HepG2 (cell line): ENCODE results near the gene DYNC2H1. TPM values are rescaled to one million over a fixed set of nuclear protein-coding genes. Genes with fewer than 3 reads are reported as not detected.

Source experiments
- ATAC-seq: fragments of 200-7000 bp; cut with Tn5 transposase; 3 replicates; pipeline ENCODE4 v1.9.1; 2020; ENCODE audit warnings: mild to moderate bottlenecking, moderate library complexity
- BruUV-seq: library from RNA; stranded (reverse); fragments of 400-500 nt; replicated peaks from 2 replicates; lab custom pipeline; 2021; lab: Mats Ljungman, UMichigan
- CTCF ChIA-PET: fragments of 300-600 bp; formaldehyde crosslinking; extraction: SDS; loops from one replicate; lab custom pipeline; 2021; ENCODE audit warnings: low total read pairs, inconsistent platforms, low intra/inter-chr PET ratio; lab: Yijun Ruan, JAX
- POLR2A ChIA-PET: fragments of 350-600 bp; sonication (Branson Sonifier 250); formaldehyde crosslinking; loops from one replicate; lab custom pipeline; 2020; ENCODE audit warnings: antibody characterized with exemption, inconsistent platforms; lab: Yijun Ruan, JAX
- DNase-seq: peaks from one replicate; pipeline ENCODE4 v3.0.0-alpha.2; 2015; ENCODE audit warnings: low spot score
- FAIRE-seq: peaks from 3 replicates; lab custom pipeline; 2011; peaks lifted over from hg19 to GRCh38; lab: Jason Lieb, UNC
- H2AFZ ChIP-seq: one replicate; pipeline ENCODE4 v1.6.1; 2011; ENCODE audit warnings: low read length, inconsistent platforms
- H3K27ac ChIP-seq: fragments of 300-600 bp; 3 replicates; pipeline ENCODE4 v1.8.0; 2011; ENCODE audit warnings: mixed run types, mild to moderate bottlenecking, mixed read lengths, low read length, inconsistent platforms; ENCODE audit not compliant: insufficient read depth; ENCODE audit errors: extremely low read length
- H3K27me3 ChIP-seq, 2 experiments: fragments of 200-600 bp in 1 of 2; 2 replicates in 1 of 2; 3 replicates in 1 of 2; pipeline versions ENCODE4 v1.6.0 to v1.8.0; 2011; ENCODE audit warnings: low read length in 2 of 2, mild to moderate bottlenecking in 2 of 2, moderate library complexity in 2 of 2, inconsistent platforms in 1 of 2; ENCODE audit not compliant: insufficient read depth in 2 of 2, control insufficient read depth in 1 of 2
- H3K36me3 ChIP-seq, 2 experiments: fragments of 200-600 bp in 1 of 2; replicated peaks in 1 of 2; 2 replicates in 1 of 2; 3 replicates in 1 of 2; pipeline versions ENCODE4 v1.5.1 to v1.8.0; 2011; ENCODE audit warnings: low read length in 2 of 2, inconsistent platforms in 1 of 2; ENCODE audit not compliant: insufficient read depth in 2 of 2, control insufficient read depth in 1 of 2
- H3K4me1 ChIP-seq: 2 replicates; pipeline ENCODE4 v1.5.1; 2012; ENCODE audit warnings: low read length, inconsistent platforms; ENCODE audit not compliant: insufficient read depth
- H3K4me2 ChIP-seq: 2 replicates; pipeline ENCODE4 v1.6.0; 2011; ENCODE audit warnings: low read depth, low read length, inconsistent platforms
- H3K4me3 ChIP-seq, 3 experiments: fragments of 200-600 bp in 1 of 3; sonication (generic), shearing (Covaris generic) in 1 of 3; replicated peaks in 1 of 3; 2 replicates each; pipeline ENCODE4 v1.5.1; 2011 to 2016; ENCODE audit warnings: low read length in 3 of 3, inconsistent platforms in 2 of 3, low read depth in 2 of 3, mild to moderate bottlenecking in 2 of 3, control low read depth in 1 of 3, mixed read lengths in 1 of 3; ENCODE audit not compliant: insufficient read depth in 1 of 3
- H3K79me2 ChIP-seq: one replicate; pipeline ENCODE4 v1.6.1; 2011; ENCODE audit warnings: low read length, inconsistent platforms; ENCODE audit not compliant: insufficient read depth
- H3K9ac ChIP-seq: 2 replicates; pipeline ENCODE4 v1.6.0; 2011; ENCODE audit warnings: mild to moderate bottlenecking, low read depth, low read length, inconsistent platforms; ENCODE audit not compliant: insufficient read depth
- H3K9me3 ChIP-seq: 2 replicates; pipeline ENCODE4 v1.5.1; 2012; ENCODE audit warnings: mild to moderate bottlenecking, low read length
- H4K20me1 ChIP-seq: 2 replicates; pipeline ENCODE4 v1.6.0; 2011; ENCODE audit warnings: inconsistent platforms, mild to moderate bottlenecking, low read length, moderate library complexity; ENCODE audit not compliant: insufficient read depth
- ARNT ChIP-seq: fragments of 450-650 bp; IDR thresholded peaks from 2 replicates; pipeline ENCODE4 v1.6.1; 2017
- ATF7 ChIP-seq, 2 experiments: fragments of 450-650 bp in 1 of 2; sonication (generic) in 1 of 2; formaldehyde crosslinking in 1 of 2; IDR thresholded peaks; 2 replicates each; pipeline versions ENCODE4 v1.4.0 to v1.6.1; 2016 to 2020; ENCODE audit warnings: antibody characterized with exemption in 1 of 2, mild to moderate bottlenecking in 1 of 2, missing genetic modification reagents in 1 of 2
- FOXM1 ChIP-seq: sonication (generic); formaldehyde crosslinking; IDR thresholded peaks from 2 replicates; pipeline ENCODE4 v1.5.0; 2020; ENCODE audit warnings: missing genetic modification reagents
- GFI1 ChIP-seq: sonication (generic); formaldehyde crosslinking; IDR thresholded peaks from 2 replicates; pipeline ENCODE4 v1.5.0; 2020; ENCODE audit warnings: missing genetic modification reagents, mild to moderate bottlenecking, borderline replicate concordance
- HNRNPH1 ChIP-seq: fragments of 200-400 bp; formaldehyde crosslinking; optimal IDR thresholded peaks from 2 replicates; pipeline ENCODE3; 2017; ENCODE audit warnings: mild to moderate bottlenecking, low read depth, low read length
- KDM3A ChIP-seq: IDR thresholded peaks from 2 replicates; pipeline ENCODE4 v1.6.1; 2018; ENCODE audit warnings: low read depth, missing compliant biosample characterization
- NCOA1 ChIP-seq: sonication (generic); formaldehyde crosslinking; IDR thresholded peaks from 2 replicates; pipeline ENCODE4 v1.9.0; 2021; ENCODE audit warnings: missing genetic modification reagents
- NFE2L1 ChIP-seq: sonication (generic); formaldehyde crosslinking; IDR thresholded peaks from 2 replicates; pipeline ENCODE4 v1.4.0; 2020; ENCODE audit warnings: missing genetic modification reagents, mild to moderate bottlenecking, borderline replicate concordance
- NFYC ChIP-seq: IDR thresholded peaks from 2 replicates; pipeline ENCODE4 v1.6.1; 2016; ENCODE audit warnings: missing genetic modification reagents, missing compliant biosample characterization
- ONECUT2 ChIP-seq: sonication (generic); formaldehyde crosslinking; IDR thresholded peaks from 2 replicates; pipeline ENCODE4 v1.4.0; 2020; ENCODE audit warnings: missing genetic modification reagents
- POGZ ChIP-seq: sonication (generic); formaldehyde crosslinking; IDR thresholded peaks from 2 replicates; pipeline ENCODE4 v1.4.0; 2020; ENCODE audit warnings: mild to moderate bottlenecking, missing genetic modification reagents
- REST ChIP-seq, 2 experiments: IDR thresholded peaks; 2 replicates each; pipeline ENCODE4 v1.6.1; 2011 to 2012; ENCODE audit warnings: low read length in 2 of 2, borderline replicate concordance in 1 of 2, low read depth in 1 of 2, mild to moderate bottlenecking in 1 of 2, moderate library complexity in 1 of 2
- TGIF2 ChIP-seq: IDR thresholded peaks from 2 replicates; pipeline ENCODE4 v1.6.1; 2016; ENCODE audit warnings: control low read depth, missing compliant biosample characterization
- ZNF629 ChIP-seq: sonication (generic); formaldehyde crosslinking; conservative IDR thresholded peaks from 2 replicates; pipeline ENCODE4 v1.5.0; 2020; ENCODE audit warnings: missing genetic modification reagents
- whole genome bisulfite sequencing: methylation state at CpG from one replicate; pipeline ENCODE4 v1.1.6; 2017; ENCODE audit warnings: low lambda C conversion rate; 5-methylcytosine and 5-hydroxymethylcytosine counted together
- in situ Hi-C: cut with HindIII; loops from 2 replicates; pipeline ENCODE4 v1.10.0; 2017; ENCODE audit warnings: low pct_unique_long_range_greater_than_20kb; ENCODE audit not compliant: extremely low pct_ligation_motif_present
- intact Hi-C: fragments of 100-400 bp; cut with micrococcal nuclease; formaldehyde crosslinking; loops from one replicate; pipeline ENCODE4 v1.10.0; 2022; ENCODE audit not compliant: unreplicated experiment
- polyA plus RNA-seq, 8 experiments: library from polyadenylated mRNA; depleted of rRNA in 3 of 8; stranded (reverse) in 7 of 8; unstranded in 1 of 8; fragments of >200 nt; fragmentation: Illumina TruSeq in 4 of 8; extraction: Trizol in 4 of 8; gene quantifications; 2 replicates each; pipeline versions ENCODE4 v1.2.1 to v1.2.3, GENCODE V29; 2011 to 2016; ENCODE audit warnings: low read depth in 4 of 8, missing spikeins in 1 of 8, mixed read lengths in 1 of 8; ENCODE audit not compliant: insufficient read depth in 1 of 8
- total RNA-seq, 5 experiments: library from RNA; depleted of rRNA; stranded (reverse); fragments of >200 nt; fragmentation: Illumina TruSeq; extraction: Trizol; gene quantifications; 2 replicates each; pipeline ENCODE4 v1.2.3, GENCODE V29; 2016; ENCODE audit warnings: low read depth in 1 of 5

Gene DYNC2H1
- total and polyA plus RNA-seq, 2 of the 13 experiments (the other 11 are each of a cell fraction or from before 2014, with no cell fraction given): 0.49 to 0.66 TPM

GRCh38 chr11:103488579-103488978 lies 379.4 kb downstream of the DYNC2H1 start:
- Histone ChIP-seq H4K20me1 (no peaks in the 10 kb centered on the region), H3K4me2 (no peak overlapping the region), H3K27ac (no peak overlapping the region), H3K4me1 (no peaks in the 10 kb centered on the region), H3K79me2 (no peaks in the 10 kb centered on the region), H3K9me3 (no peaks in the 10 kb centered on the region), H3K4me3 (no peak overlapping the region), H3K27me3 (no peaks in the 10 kb centered on the region), H3K36me3 (no peaks in the 10 kb centered on the region), H3K9ac (no peak overlapping the region), H2AFZ (no peak overlapping the region)
- no TSS peak for BruUV-seq
- FAIRE-seq: no peak
- CTCF ChIA-PET: no interaction called here
- ATAC-seq: no peak
- POLR2A ChIA-PET: no interaction called here
- intact Hi-C loops: no loop called here
- in situ Hi-C loops: no loop called here
- WGBS: 0% methylated on average over 2 of the region's 2 CpGs
- TF ChIP-seq HNRNPH1 (no peak), GFI1 (CRISPR knock-in tag) (no peak), FOXM1 (CRISPR knock-in tag) (no peak), ATF7 (IDR thresholded peaks at IDR 0.05) (no peak), ATF7 (CRISPR knock-in tag; IDR thresholded peaks at IDR 0.05) (no peak), KDM3A (CRISPR knock-in tag) (no peak), TGIF2 (no peak), ARNT (no peak), NFE2L1 (CRISPR knock-in tag) (no peak), REST (IDR thresholded peaks at IDR 0.05; ENCODE audit: borderline replicate concordance in 1 of 2, low read depth in 1 of 2, low read length in 2 of 2) (no peak), NCOA1 (CRISPR knock-in tag) (no peak), ZNF629 (CRISPR knock-in tag) (no peak), NFYC (CRISPR knock-in tag) (no peak), ONECUT2 (CRISPR knock-in tag) (no peak), POGZ (no peak)
- no peak for DNase-seq
